Activated T-cell treated with anti-CD3 and anti-CD28 coated beads, Interleukin-2, amount 50 U/mL, for 4 hours (primary cell): ENCODE data around the gene WDR73. TPM values are rescaled to one million over a fixed set of nuclear protein-coding genes. Genes with fewer than 3 reads are reported as not detected.
A peak's percentile ranks its signal among the peaks of the same experiment; 100 is the strongest.
"Not testable (repeated sequence)": the region's sequence is repeated elsewhere in the genome, so short reads cannot be mapped to it uniquely, and the experiment has no call there.

ENCODE experiments used
- ATAC-seq, 2 donors: fragments of 200-7000 bp; cut with Tn5 transposase; one replicate each; pipeline ENCODE4 v1.10.0; 2021
- DNase-seq: peaks from one replicate; pipeline ENCODE4 v3.0.0-alpha.2; 2020
- H3K27me3 Mint-ChIP-seq: one replicate; pipeline ENCODE4 v1.8.0; 2021; ENCODE audit warnings: low read depth, mixed read lengths
- H3K36me3 Mint-ChIP-seq: one replicate; pipeline ENCODE4 v1.8.0; 2022; ENCODE audit warnings: mixed read lengths; ENCODE audit not compliant: insufficient read depth
- H3K4me1 Mint-ChIP-seq: one replicate; pipeline ENCODE4 v1.8.0; 2021; ENCODE audit warnings: low read depth, mixed read lengths
- H3K4me3 Mint-ChIP-seq: one replicate; pipeline ENCODE4 v1.8.0; 2021; ENCODE audit warnings: mild to moderate bottlenecking, moderate library complexity, mixed read lengths
- H3K9me3 Mint-ChIP-seq: one replicate; pipeline ENCODE4 v1.8.0; 2021; ENCODE audit warnings: mixed read lengths
- total RNA-seq, 3 donors: library from RNA; stranded (reverse); gene quantifications; one replicate each; pipeline ENCODE4 v1.2.1, GENCODE V29; 2021

Gene WDR73
- total RNA-seq, 3 donors from 2014 or later, result 31.1 to 38.8 (median 36.0) TPM

DNA sequence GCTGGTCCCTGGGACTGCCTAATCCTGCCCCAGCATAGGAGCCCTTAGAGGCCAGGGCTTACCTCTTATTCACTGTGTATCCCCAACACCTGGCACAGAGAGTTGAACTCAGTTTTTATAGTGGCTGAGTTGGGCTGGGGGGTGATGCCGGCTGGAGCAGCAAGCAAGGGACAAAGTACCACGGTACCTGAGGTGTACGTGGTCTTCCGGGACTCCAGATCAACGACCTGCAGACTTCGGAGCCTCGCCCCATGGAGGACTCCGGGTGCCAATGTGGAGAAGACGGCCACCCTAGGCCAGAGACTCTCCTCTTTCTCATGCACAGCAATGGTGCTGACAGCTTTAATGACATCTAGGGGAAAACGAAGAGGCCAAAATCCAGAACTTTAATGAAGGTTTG, 8.1 kb downstream of the WDR73 start:
- H3K9me3 Mint-ChIP-seq, result no peaks in the 10 kb centered on the region
- H3K27me3 Mint-ChIP-seq, result no peaks in the 10 kb centered on the region
- ATAC-seq, result no peak
- H3K4me3 Mint-ChIP-seq, result no peak overlapping the region
- no peak for DNase-seq
- peaks cover 35% of the 10 kb centered on the region for H3K36me3 Mint-ChIP-seq
- peaks cover 4% of the 10 kb centered on the region for H3K4me1 Mint-ChIP-seq

- Mint-ChIP-seq H3K9me3 (no peaks in the 10 kb centered on the region), H3K27me3 (no peaks in the 10 kb centered on the region), H3K4me1 (peaks cover 7% of the 10 kb centered on the region), H3K36me3 (peaks cover 37% of the 10 kb centered on the region), H3K4me3 (no peak overlapping the region)
- no peak for ATAC-seq
- no peak for DNase-seq
Measured at GRCh38 chr15:84645496-84645895, 8.6 kb downstream of the WDR73 start.

- peaks cover 44% of the 10 kb centered on the region for H3K36me3 Mint-ChIP-seq
- no peaks in the 10 kb centered on the region for H3K9me3 Mint-ChIP-seq
- H3K27me3 Mint-ChIP-seq, result no peaks in the 10 kb centered on the region
- no peak overlapping the region for H3K4me3 Mint-ChIP-seq
- peaks cover 5% of the 10 kb centered on the region for H3K4me1 Mint-ChIP-seq
- ATAC-seq, result no peak
- DNase-seq, result no peak
Measured at GRCh38 chr15:84643838-84644237, 10.2 kb downstream of the WDR73 start.

DNA sequence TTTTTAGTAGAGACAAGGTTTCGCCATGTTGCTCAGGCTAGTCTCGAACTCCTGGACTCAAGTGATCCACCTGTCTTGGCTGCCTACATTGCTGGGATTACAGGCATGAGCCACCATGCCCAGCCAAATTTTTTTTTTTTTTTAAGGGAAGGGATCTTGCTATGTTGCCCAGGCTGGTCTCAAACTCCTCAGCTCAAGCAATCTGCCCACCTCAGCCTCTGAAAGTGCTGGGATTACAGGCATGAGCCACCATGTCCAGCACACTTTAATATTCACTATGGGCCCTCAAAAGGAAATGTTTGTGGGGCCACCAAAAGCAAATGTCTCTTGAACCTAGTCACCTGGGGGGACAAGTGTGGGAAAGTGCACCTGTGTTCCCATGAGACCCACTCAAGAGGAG, 11.4 kb downstream of the WDR73 start:
- Mint-ChIP-seq H3K4me1 (peaks cover 10% of the 10 kb centered on the region), H3K36me3 (peaks cover 40% of the 10 kb centered on the region)
- not testable (repeated sequence) for H3K9me3 Mint-ChIP-seq, ATAC-seq, DNase-seq, H3K4me3 Mint-ChIP-seq, H3K27me3 Mint-ChIP-seq

DNA sequence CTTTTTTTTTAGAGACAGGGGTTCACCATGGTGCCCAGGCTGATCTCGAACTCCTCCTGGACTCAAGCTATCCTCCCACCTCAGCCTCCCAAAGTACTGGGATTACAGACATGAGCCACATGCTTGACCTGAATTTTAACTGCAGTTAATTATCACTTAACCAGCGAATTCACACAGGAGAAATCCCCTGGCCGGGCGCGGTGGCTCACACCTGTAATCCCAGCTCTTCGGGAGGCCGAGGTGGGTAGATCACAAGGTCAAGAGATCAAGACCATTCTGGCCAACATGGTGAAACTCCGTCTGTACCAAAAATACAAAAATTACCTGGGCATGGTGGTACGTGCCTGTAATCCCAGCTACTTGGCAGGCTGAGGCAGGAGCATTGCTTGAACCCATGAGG, 12.2 kb downstream of the WDR73 start:
- H3K4me3 Mint-ChIP-seq, H3K27me3 Mint-ChIP-seq, DNase-seq, ATAC-seq, H3K9me3 Mint-ChIP-seq: not testable (repeated sequence)
- Mint-ChIP-seq H3K4me1 (peaks cover 11% of the 10 kb centered on the region), H3K36me3 (peaks cover 38% of the 10 kb centered on the region)

DNA sequence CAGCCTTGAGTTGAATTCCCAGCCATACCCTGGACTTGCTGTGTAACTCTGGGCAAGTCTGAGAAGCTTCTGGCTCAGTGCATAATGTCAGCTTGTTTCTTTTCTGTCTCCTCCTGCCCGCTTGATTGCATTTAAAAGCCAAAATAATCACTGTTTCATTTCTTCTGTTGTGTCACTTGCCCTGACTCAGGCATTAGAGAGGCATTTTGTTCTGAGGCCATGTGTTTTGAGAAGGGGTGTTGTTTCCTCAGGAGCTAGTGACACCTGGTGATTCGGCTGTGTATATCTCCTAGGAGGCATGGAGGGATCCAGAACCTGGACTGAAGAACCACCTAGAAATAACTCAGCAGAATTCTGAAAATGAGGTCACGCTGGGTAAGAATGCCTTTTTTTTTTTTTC, 16.0 kb downstream of the WDR73 start:
- DNase-seq, result no peak
- H3K36me3 Mint-ChIP-seq, result peaks cover 20% of the 10 kb centered on the region
- no peak overlapping the region for H3K4me3 Mint-ChIP-seq
- ATAC-seq, result no peak
- H3K27me3 Mint-ChIP-seq, result no peaks in the 10 kb centered on the region
- peaks cover 32% of the 10 kb centered on the region for H3K4me1 Mint-ChIP-seq
- no peaks in the 10 kb centered on the region for H3K9me3 Mint-ChIP-seq

DNA sequence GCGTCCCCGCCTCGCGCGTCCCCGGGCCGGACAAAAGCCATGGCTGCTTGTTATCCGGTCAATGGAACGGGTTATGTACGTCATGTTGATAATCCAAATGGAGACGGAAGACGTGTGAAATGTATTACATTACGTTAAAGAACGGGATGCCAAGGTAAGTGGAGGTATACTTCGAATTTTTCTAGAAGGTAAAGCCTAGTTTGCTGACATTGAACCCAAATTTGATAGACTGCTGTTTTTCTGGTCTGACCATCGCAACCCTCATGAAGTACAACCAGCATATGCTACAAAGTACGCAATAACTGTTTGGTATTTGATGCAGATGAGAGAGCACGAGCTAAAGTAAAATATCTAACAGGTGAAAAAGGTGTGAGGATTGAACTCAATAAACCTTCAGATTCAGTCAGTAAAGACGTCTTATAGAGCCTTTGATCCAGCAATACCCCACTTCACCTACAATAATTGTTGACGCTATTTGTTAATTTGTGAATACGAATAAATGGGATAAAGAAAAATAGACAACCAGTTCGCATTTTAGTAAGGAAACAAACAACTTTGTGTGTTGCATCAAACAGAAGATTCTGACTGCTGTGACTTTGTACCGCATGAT, 19.8 kb downstream of the WDR73 start:
- no peaks in the 10 kb centered on the region for H3K27me3 Mint-ChIP-seq
- ATAC-seq, result no peak
- H3K36me3 Mint-ChIP-seq, result peaks cover 8% of the 10 kb centered on the region
- H3K4me1 Mint-ChIP-seq, result peaks cover 50% of the 10 kb centered on the region
- DNase-seq, result no peak
- peak overlapping the region; percentile 92 for H3K4me3 Mint-ChIP-seq
- H3K9me3 Mint-ChIP-seq, result no peaks in the 10 kb centered on the region

GRCh38 chr15:84633311-84634227, 20.5 kb downstream of the WDR73 start:
- Mint-ChIP-seq H3K4me1 (peaks cover 50% of the 10 kb centered on the region), H3K4me3 (peak overlapping the region; percentile 95), H3K9me3 (no peaks in the 10 kb centered on the region), H3K36me3 (peaks cover 4% of the 10 kb centered on the region), H3K27me3 (no peaks in the 10 kb centered on the region)
- ATAC-seq (peak; percentile 67 to 71), DNase-seq (peak; percentile 65)

DNA sequence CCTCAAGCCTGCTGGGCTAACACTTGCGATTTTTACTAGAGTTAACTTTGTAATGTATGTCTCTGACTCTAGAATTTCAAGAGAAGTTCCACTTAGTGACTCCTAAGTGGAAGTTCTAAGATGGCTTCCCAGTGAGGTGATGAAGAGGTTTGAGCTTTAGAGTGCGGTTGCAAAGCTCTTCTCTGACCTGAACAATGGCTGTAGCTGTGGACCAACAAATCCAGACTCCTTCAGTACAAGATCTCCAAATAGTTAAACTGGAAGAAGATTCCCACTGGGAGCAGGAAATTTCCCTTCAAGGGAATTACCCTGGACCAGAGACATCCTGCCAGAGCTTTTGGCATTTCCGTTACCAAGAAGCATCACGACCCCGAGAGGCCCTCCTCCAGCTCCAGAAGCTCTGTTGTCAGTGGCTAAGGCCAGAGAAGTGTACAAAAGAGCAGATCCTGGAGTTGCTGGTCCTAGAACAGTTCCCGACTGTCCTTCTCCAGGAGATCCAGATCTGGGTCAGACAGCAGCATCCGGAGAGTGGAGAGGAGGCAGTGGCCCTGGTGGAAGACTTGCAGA, 22.3 kb downstream of the WDR73 start:
- peak overlapping the region; percentile 95 for H3K4me3 Mint-ChIP-seq
- DNase-seq, result no peak
- H3K4me1 Mint-ChIP-seq, result peaks cover 44% of the 10 kb centered on the region
- H3K9me3 Mint-ChIP-seq, result no peaks in the 10 kb centered on the region
- no peaks in the 10 kb centered on the region for H3K36me3 Mint-ChIP-seq
- no peaks in the 10 kb centered on the region for H3K27me3 Mint-ChIP-seq
- ATAC-seq, result peak in 1 of 2 donors; percentile 1

- Mint-ChIP-seq H3K36me3 (peaks cover 4% of the 10 kb centered on the region), H3K4me3 (no peak overlapping the region), H3K9me3 (no peaks in the 10 kb centered on the region), H3K4me1 (peaks cover 24% of the 10 kb centered on the region), H3K27me3 (no peaks in the 10 kb centered on the region)
- no peak for DNase-seq
- no peak for ATAC-seq
Measured at GRCh38 chr15:84629033-84629432, 25.1 kb downstream of the WDR73 start.

DNA sequence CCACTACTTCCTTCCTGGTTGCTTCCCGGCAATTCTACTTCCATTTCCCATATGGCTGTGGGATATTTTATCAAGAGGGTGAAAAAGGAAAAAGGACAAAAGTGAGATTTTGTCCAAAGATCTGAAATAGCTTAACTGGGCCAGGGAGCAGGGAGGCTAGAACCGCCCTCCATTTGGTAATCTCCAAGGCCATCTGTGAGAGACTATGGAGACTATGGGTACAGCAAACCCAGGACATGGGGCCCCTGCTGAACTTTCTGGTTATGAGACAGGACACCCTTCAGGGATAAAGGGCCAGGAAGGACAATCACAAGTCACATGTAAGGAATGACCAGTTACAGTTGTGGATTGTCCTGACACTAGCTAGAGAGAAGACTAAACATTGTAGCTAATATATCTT, 29.0 kb downstream of the WDR73 start:
- no peak overlapping the region for H3K4me3 Mint-ChIP-seq
- peaks cover 1% of the 10 kb centered on the region for H3K4me1 Mint-ChIP-seq
- H3K27me3 Mint-ChIP-seq, result no peaks in the 10 kb centered on the region
- H3K36me3 Mint-ChIP-seq, result peaks cover 27% of the 10 kb centered on the region
- H3K9me3 Mint-ChIP-seq, result peaks cover 12% of the 10 kb centered on the region
- ATAC-seq, result no peak
- DNase-seq, result no peak

- H3K9me3 Mint-ChIP-seq, result peaks cover 15% of the 10 kb centered on the region
- DNase-seq, result no peak
- no peaks in the 10 kb centered on the region for H3K27me3 Mint-ChIP-seq
- no peak for ATAC-seq
- H3K4me3 Mint-ChIP-seq, result no peak overlapping the region
- no peaks in the 10 kb centered on the region for H3K4me1 Mint-ChIP-seq
- peaks cover 30% of the 10 kb centered on the region for H3K36me3 Mint-ChIP-seq
Measured at GRCh38 chr15:84624359-84624758, 29.7 kb downstream of the WDR73 start.

GRCh38 chr15:84621358-84621979, 32.6 kb downstream of the WDR73 start:
- no peak for DNase-seq
- no peaks in the 10 kb centered on the region for H3K27me3 Mint-ChIP-seq
- no peak for ATAC-seq
- H3K4me3 Mint-ChIP-seq, result no peak overlapping the region
- H3K36me3 Mint-ChIP-seq, result peaks cover 33% of the 10 kb centered on the region
- H3K9me3 Mint-ChIP-seq, result peaks cover 15% of the 10 kb centered on the region
- no peaks in the 10 kb centered on the region for H3K4me1 Mint-ChIP-seq

- no peak for ATAC-seq
- Mint-ChIP-seq H3K9me3 (peaks cover 15% of the 10 kb centered on the region), H3K4me3 (no peak overlapping the region), H3K36me3 (peaks cover 36% of the 10 kb centered on the region), H3K27me3 (no peaks in the 10 kb centered on the region), H3K4me1 (no peaks in the 10 kb centered on the region)
- no peak for DNase-seq
Measured at GRCh38 chr15:84620626-84621025, 33.5 kb downstream of the WDR73 start.
